Upper lobe of right lung (tissue), 1 donor: ENCODE data around the gene MARCHF3. TPM values are rescaled to one million over a fixed set of nuclear protein-coding genes. Genes with fewer than 3 reads are reported as not detected.

Experiments
- ATAC-seq: fragments of 200-7000 bp; cut with Tn5 transposase; one replicate; pipeline ENCODE4 v1.9.1; 2020; ENCODE audit warnings: mild to moderate bottlenecking, moderate library complexity
- DNase-seq: peaks from one replicate; pipeline ENCODE4 v3.0.0-alpha.2; 2020
- H3K27ac ChIP-seq: fragments of 200-600 bp; one replicate; pipeline ENCODE4 v1.8.0; 2022
- H3K27me3 ChIP-seq: fragments of 200-600 bp; one replicate; pipeline ENCODE4 v1.8.0; 2022; ENCODE audit warnings: mild to moderate bottlenecking
- H3K36me3 ChIP-seq: fragments of 200-600 bp; one replicate; pipeline ENCODE4 v1.8.0; 2022
- H3K4me1 ChIP-seq: fragments of 200-600 bp; one replicate; pipeline ENCODE4 v1.8.0; 2022
- H3K4me3 ChIP-seq: fragments of 200-600 bp; one replicate; pipeline ENCODE4 v1.8.0; 2022; ENCODE audit warnings: mild to moderate bottlenecking
- H3K9me3 ChIP-seq: fragments of 200-600 bp; one replicate; pipeline ENCODE4 v1.8.0; 2022
- intact Hi-C: fragments of 100-400 bp; cut with DNase I; formaldehyde crosslinking; loops from one replicate; pipeline ENCODE4 v1.11.0; 2022
- total RNA-seq: library from RNA; stranded (reverse); fragmentation: NEBNext Ultra II Directional; extraction: Animal tissue kit (Norgen Biotek cat#: 25700); gene quantifications from one replicate; pipeline ENCODE4 v1.2.1, GENCODE V29; 2021
- TF ChIP-seq, protein P1 (sequence below): fragments of 200-600 bp; IDR thresholded peaks from one replicate; pipeline ENCODE4 v1.8.0; 2022; ENCODE audit warnings: antibody characterized with exemption
- donor health status: DM: no; HTN: yes; CAD: no; lungs with severe emphysema.

Gene MARCHF3
- total RNA-seq, 1 donor from 2014 or later, result 11.1 TPM

- intact Hi-C loops, result no loop called here
Measured at GRCh38 chr5:126995039-126995438, 35.3 kb downstream of the MARCHF3 start.

GRCh38 chr5:126994485-126994884 lies 35.9 kb downstream of the MARCHF3 start:
- Histone ChIP-seq H3K27me3 (no peaks in the 10 kb centered on the region), H3K27ac (no peak overlapping the region), H3K36me3 (no peaks in the 10 kb centered on the region), H3K4me1 (peaks cover 11% of the 10 kb centered on the region), H3K4me3 (no peak overlapping the region), H3K9me3 (no peaks in the 10 kb centered on the region)
- intact Hi-C loops, result no loop called here
- DNase-seq (no peak), ATAC-seq (no peak)
- TF ChIP-seq, protein P1, sequence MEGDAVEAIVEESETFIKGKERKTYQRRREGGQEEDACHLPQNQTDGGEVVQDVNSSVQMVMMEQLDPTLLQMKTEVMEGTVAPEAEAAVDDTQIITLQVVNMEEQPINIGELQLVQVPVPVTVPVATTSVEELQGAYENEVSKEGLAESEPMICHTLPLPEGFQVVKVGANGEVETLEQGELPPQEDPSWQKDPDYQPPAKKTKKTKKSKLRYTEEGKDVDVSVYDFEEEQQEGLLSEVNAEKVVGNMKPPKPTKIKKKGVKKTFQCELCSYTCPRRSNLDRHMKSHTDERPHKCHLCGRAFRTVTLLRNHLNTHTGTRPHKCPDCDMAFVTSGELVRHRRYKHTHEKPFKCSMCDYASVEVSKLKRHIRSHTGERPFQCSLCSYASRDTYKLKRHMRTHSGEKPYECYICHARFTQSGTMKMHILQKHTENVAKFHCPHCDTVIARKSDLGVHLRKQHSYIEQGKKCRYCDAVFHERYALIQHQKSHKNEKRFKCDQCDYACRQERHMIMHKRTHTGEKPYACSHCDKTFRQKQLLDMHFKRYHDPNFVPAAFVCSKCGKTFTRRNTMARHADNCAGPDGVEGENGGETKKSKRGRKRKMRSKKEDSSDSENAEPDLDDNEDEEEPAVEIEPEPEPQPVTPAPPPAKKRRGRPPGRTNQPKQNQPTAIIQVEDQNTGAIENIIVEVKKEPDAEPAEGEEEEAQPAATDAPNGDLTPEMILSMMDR, result no peak

More at GRCh38 chr5:126995039-126995438, 35.3 kb downstream of the MARCHF3 start:
- H3K4me3 ChIP-seq, result no peak overlapping the region
- TF ChIP-seq, protein P1, result no peak
- no peaks in the 10 kb centered on the region for H3K36me3 ChIP-seq
- no peak for DNase-seq
- peaks cover 11% of the 10 kb centered on the region for H3K4me1 ChIP-seq
- no peak for ATAC-seq
- H3K27me3 ChIP-seq, result no peaks in the 10 kb centered on the region
- no peaks in the 10 kb centered on the region for H3K9me3 ChIP-seq
- H3K27ac ChIP-seq, result no peak overlapping the region

DNA sequence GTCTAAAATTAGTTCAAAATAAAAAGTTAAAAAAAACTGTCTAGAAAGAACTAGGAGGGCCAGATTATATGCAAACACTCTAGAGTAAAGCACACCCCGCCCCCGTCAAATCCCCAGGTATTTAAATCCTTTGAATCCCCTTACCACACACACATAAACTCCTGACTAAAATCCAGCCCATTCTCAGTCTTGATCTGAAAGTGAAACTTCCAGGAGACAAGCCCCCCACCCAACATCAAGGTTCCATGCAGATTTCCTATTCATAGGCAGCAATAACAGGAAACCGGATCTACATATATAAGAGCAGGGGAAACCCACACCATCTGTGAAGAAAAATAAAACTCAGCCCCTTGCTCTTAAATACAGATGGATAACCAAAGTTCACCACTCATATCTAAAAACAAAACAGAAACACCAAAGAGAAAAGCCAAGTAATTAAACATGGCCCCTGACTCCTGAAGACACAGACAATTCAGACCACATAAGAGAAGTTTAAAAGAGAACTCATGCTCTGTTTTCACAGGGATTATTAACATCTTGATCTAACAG lies 42.3 kb downstream of the MARCHF3 start:
- no peaks in the 10 kb centered on the region for H3K4me1 ChIP-seq
- intact Hi-C loops, result no loop called here
- H3K27ac ChIP-seq, result no peak overlapping the region
- H3K9me3 ChIP-seq, result no peaks in the 10 kb centered on the region
- H3K36me3 ChIP-seq, result no peaks in the 10 kb centered on the region
- no peak for DNase-seq
- TF ChIP-seq, protein P1, result no peak
- no peaks in the 10 kb centered on the region for H3K27me3 ChIP-seq
- no peak for ATAC-seq
- H3K4me3 ChIP-seq, result no peak overlapping the region

- H3K4me1 ChIP-seq, result no peaks in the 10 kb centered on the region
- no peaks in the 10 kb centered on the region for H3K27me3 ChIP-seq
- TF ChIP-seq, protein P1, result no peak
- DNase-seq (no peak), ATAC-seq (no peak)
- H3K27ac ChIP-seq, result no peak overlapping the region
- no peak overlapping the region for H3K4me3 ChIP-seq
- intact Hi-C loops, result no loop called here
- H3K9me3 ChIP-seq, result no peaks in the 10 kb centered on the region
- H3K36me3 ChIP-seq, result no peaks in the 10 kb centered on the region
Measured at GRCh38 chr5:126987271-126987899, 43.0 kb downstream of the MARCHF3 start.

DNA sequence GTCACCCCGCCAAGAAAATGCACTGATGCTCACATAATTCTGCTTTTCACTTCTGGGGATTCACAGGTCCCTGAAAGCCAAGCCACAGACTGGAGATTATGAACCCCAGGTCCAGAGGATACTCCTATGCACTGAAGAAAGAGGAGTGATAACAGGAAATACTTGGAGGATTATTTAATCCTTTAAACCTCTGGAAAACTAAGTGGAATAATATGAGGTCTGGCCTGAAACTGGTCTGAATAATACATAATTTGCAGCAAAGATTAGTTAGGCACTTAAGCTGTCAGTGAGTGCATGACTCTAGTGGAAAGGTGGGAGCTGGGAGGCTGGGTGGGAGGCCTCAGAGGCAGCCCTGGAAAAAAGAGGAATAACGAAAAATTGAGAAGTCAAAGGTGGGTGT lies 45.7 kb downstream of the MARCHF3 start:
- Histone ChIP-seq H3K27ac (no peak overlapping the region), H3K27me3 (no peaks in the 10 kb centered on the region), H3K4me3 (no peak overlapping the region), H3K9me3 (no peaks in the 10 kb centered on the region), H3K36me3 (no peaks in the 10 kb centered on the region), H3K4me1 (no peaks in the 10 kb centered on the region)
- DNase-seq (no peak), ATAC-seq (no peak)
- TF ChIP-seq, protein P1, result no peak
- intact Hi-C loops, result no loop called here

GRCh38 chr5:126983874-126984266 lies 46.5 kb downstream of the MARCHF3 start:
- no peaks in the 10 kb centered on the region for H3K36me3 ChIP-seq
- no peak overlapping the region for H3K4me3 ChIP-seq
- DNase-seq (no peak), ATAC-seq (no peak)
- TF ChIP-seq, protein P1, result no peak
- no peaks in the 10 kb centered on the region for H3K4me1 ChIP-seq
- intact Hi-C loops, result no loop called here
- H3K9me3 ChIP-seq, result no peaks in the 10 kb centered on the region
- H3K27me3 ChIP-seq, result no peaks in the 10 kb centered on the region
- H3K27ac ChIP-seq, result no peak overlapping the region
